OCI-LY1 (cell line): ENCODE measurements around the gene SLC4A2.

Experiments used
- EZH2 ChIP-seq: fragments of 200-600 bp; sonication (generic), shearing (Covaris generic); IDR thresholded peaks from 2 replicates; pipeline ENCODE4 v1.8.0; 2017; ENCODE audit warnings: borderline replicate concordance, mixed run types, mild to moderate bottlenecking, antibody characterized with exemption, low read length, moderate library complexity, mixed read lengths
- TF ChIP-seq, protein P1 (sequence below): fragments of 200-600 bp; sonication (generic), shearing (Covaris generic); IDR thresholded peaks from 2 replicates; pipeline ENCODE4 v1.5.1; 2017; ENCODE audit warnings: mild to moderate bottlenecking, antibody characterized with exemption, low read length, moderate library complexity, mixed read lengths

DNA sequence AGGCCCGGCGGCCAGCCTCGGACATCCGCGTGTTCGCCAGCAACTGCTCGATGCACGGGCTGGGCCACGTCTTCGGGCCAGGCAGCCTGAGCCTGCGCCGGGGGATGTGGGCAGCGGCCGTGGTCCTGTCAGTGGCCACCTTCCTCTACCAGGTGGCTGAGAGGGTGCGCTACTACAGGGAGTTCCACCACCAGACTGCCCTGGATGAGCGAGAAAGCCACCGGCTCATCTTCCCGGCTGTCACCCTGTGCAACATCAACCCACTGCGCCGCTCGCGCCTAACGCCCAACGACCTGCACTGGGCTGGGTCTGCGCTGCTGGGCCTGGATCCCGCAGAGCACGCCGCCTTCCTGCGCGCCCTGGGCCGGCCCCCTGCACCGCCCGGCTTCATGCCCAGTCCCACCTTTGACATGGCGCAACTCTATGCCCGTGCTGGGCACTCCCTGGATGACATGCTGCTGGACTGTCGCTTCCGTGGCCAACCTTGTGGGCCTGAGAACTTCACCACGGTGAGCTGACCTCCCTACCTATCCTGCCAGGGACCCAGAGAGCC lies 10.4 kb upstream of the SLC4A2 start:
- TF ChIP-seq, protein P1, sequence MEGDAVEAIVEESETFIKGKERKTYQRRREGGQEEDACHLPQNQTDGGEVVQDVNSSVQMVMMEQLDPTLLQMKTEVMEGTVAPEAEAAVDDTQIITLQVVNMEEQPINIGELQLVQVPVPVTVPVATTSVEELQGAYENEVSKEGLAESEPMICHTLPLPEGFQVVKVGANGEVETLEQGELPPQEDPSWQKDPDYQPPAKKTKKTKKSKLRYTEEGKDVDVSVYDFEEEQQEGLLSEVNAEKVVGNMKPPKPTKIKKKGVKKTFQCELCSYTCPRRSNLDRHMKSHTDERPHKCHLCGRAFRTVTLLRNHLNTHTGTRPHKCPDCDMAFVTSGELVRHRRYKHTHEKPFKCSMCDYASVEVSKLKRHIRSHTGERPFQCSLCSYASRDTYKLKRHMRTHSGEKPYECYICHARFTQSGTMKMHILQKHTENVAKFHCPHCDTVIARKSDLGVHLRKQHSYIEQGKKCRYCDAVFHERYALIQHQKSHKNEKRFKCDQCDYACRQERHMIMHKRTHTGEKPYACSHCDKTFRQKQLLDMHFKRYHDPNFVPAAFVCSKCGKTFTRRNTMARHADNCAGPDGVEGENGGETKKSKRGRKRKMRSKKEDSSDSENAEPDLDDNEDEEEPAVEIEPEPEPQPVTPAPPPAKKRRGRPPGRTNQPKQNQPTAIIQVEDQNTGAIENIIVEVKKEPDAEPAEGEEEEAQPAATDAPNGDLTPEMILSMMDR: no peak
- TF ChIP-seq EZH2: no peak
